Ecto neural progenitor cell (in vitro differentiated cells): ENCODE measurements around the gene CD109.
A peak's percentile ranks its signal among the peaks of the same experiment; 100 is the strongest.

ENCODE experiments used
- DNase-seq: peaks from one replicate; pipeline ENCODE4 v3.0.0-alpha.2; 2018; ENCODE audit warnings: low spot score

CD109 gene

DNA sequence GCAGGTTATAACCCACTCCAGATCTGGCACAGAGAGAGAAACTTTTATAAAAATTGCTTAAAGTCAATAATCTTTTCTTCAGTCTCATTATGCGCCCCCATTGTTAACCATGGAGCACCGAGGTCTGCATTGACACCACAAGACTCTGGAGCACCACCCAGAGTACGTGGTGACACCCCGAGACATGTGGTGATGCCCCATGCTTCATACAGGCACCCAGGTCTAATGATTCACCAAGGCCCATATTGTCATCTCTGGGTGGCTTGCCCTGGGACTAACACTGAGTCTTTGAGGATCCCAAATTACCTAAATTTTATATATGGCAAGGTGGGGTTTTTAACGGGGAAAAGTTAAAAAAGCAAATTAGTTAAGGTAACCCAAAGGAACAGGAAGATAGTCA lies 31.1 kb downstream of the CD109 start:
- DNase-seq: no peak

- DNase-seq: no peak
These were observed 32.7 kb downstream of the CD109 start for GRCh38 chr6:73728548-73729205.

- no peak for DNase-seq
These were observed 35.3 kb downstream of the CD109 start for GRCh38 chr6:73731285-73731684.

GRCh38 chr6:73732845-73733675 lies 37.1 kb downstream of the CD109 start:
- peak; percentile 75 for DNase-seq

GRCh38 chr6:73733791-73734190 lies 37.8 kb downstream of the CD109 start:
- no peak for DNase-seq

- DNase-seq: no peak
These were observed 38.9 kb downstream of the CD109 start for GRCh38 chr6:73734832-73735453.

GRCh38 chr6:73738367-73739028 lies 42.5 kb downstream of the CD109 start:
- no peak for DNase-seq

- no peak for DNase-seq
These were observed 43.1 kb downstream of the CD109 start for GRCh38 chr6:73739096-73739495.

- DNase-seq: no peak
These were observed 46.4 kb downstream of the CD109 start for GRCh38 chr6:73742433-73742832.

GRCh38 chr6:73743081-73743480 lies 47.1 kb downstream of the CD109 start:
- DNase-seq: no peak

- DNase-seq: no peak
These were observed 47.6 kb downstream of the CD109 start for GRCh38 chr6:73743556-73743955.

DNA sequence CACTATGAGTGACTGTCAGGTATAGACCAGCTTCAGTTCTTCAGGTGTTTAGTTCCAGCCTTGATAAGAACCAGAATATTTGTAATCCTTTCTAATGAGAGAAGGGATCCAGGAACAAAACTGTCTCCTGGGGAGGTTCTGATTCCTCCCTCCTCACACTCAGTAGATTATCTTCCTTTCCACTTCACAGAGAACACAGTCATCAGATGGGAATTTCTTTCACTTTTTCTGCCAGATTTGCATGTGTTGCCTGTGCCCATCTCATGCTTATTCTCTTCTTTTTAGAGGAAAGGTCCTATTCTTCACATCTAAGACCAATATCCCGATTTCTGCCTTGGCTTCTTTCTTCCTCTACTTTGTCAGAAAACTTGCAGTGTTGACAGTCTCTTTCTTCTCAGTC lies 50.8 kb downstream of the CD109 start:
- no peak for DNase-seq

GRCh38 chr6:73747289-73747688 lies 51.3 kb downstream of the CD109 start:
- no peak for DNase-seq

- no peak for DNase-seq
These were observed 56.9 kb downstream of the CD109 start for GRCh38 chr6:73752943-73753342.

DNA sequence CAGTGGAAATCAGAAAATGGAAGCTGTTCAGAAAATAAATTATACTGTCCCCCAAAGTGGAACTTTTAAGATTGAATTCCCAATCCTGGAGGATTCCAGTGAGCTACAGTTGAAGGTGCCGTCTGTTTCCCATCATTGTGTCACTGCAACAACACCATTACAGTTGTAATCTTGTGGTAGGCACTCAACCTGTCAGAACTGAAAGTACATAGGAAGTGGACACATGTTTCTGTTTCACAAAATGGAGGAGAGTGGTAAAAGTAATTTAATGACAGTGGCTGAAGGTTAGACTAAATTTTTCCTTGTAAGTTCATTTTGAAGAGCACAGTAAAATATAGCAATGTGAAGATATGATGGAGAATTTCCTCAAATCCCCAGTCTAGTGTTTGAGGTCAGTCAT lies 70.0 kb downstream of the CD109 start:
- no peak for DNase-seq

GRCh38 chr6:73768558-73768957 lies 72.6 kb downstream of the CD109 start:
- DNase-seq: no peak

- DNase-seq: no peak
These were observed 74.0 kb downstream of the CD109 start for GRCh38 chr6:73769976-73770375.

DNA sequence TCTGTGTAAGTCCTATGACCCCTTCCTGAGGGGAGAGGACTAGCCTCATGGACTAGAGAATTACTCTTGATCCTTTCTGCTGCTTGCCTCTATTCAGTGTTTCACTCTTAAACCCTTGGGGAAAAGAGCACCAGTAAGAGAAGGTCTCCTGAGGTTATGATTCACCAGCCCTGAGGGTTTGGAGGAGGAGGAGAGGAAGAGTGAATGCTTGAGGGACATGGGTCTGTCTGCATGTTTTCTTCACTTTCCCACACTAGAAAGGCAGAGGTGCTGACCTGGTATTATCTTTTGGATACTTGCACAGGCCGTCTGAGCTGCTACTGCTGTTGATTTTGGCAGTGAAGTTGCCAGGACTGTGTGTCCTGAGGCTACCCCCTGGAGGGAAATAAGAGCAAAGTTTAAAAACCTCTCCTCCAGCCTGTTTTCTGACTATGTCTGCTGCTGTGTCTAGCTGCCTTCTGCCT lies 78.3 kb downstream of the CD109 start:
- no peak for DNase-seq

DNA sequence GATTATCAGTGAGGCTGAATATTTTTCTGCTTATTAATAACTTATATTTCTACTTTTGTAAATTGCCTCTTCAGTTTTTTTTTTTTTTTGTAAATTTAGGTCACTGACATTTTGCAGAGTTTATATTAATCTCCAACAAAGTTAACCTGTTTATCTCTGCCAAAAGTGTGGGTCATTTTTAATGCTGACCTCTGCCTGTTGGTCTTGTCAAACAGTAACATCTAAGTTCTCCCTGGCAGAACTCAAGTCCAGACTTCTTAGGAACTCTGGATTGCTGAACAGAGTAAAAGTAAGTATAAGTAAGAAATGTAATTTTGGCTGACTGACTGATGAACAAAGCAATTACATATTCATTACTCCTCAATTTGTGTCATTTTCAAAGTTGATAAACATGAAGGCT lies 83.9 kb downstream of the CD109 start:
- DNase-seq: no peak

DNA sequence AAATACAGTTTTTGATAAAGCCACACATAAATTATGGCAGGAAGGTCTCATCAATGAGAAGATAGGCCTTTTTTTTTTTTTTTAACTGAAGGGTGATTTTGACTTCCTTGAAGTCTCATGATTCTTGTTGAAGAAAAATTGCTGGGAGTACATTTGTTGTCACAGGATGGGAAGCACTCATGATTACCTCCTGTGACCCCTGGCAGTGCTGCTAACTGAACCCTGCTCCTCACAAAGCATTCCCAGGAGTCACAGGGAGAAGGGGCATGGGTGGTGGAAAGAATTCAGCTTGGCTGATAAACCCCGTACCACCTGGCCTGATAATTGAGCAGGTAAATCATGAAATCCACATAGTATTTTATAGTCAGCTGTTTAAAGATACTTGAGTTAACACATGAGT lies 86.9 kb downstream of the CD109 start:
- DNase-seq: no peak

- no peak for DNase-seq
These were observed 88.9 kb downstream of the CD109 start for GRCh38 chr6:73784726-73785505.

DNA sequence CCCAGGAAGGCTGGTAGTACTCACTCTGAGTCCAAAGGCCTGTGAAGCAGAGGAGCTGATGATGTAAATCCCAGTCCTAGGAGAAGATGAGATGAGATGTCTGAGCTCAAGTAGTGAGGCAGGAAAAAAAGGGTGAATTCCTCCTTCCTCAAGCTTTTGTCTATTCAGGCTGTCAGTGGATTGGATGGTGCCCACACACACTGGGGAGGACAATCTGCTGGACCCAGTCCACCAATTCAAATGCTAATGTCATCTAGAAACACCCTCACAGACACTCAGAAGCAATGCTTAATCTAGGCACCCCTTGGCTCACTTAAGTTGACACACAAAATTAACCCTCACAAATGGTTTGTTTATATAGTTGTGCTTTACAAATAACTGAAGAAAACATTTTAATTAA lies 94.6 kb downstream of the CD109 start:
- DNase-seq: no peak
